Tibial nerve (tissue), 4 donors: ENCODE data around the gene GABBR2.

ENCODE experiments used
- CTCF ChIP-seq, 5 experiments: fragments of 200-600 bp in 3 of 5; fragments of 450-650 bp in 2 of 5; sonication (generic) in 3 of 5; IDR thresholded peaks; one replicate each; pipeline ENCODE4 v1.5.1; 2016 to 2019; ENCODE audit warnings: antibody characterized with exemption in 5 of 5, mild to moderate bottlenecking in 3 of 5, moderate library complexity in 2 of 5
- EP300 ChIP-seq, 2 donors: sonication (generic); formaldehyde crosslinking; IDR thresholded peaks; one replicate each; pipeline ENCODE4 v1.6.1; 2017; ENCODE audit warnings: antibody characterized with exemption in 2 of 2, mild to moderate bottlenecking in 1 of 2
- POLR2A ChIP-seq, 2 donors: fragments of 450-650 bp; IDR thresholded peaks; one replicate each; pipeline ENCODE4 v1.6.1; 2017; ENCODE audit warnings: antibody characterized with exemption in 2 of 2, mild to moderate bottlenecking in 2 of 2, moderate library complexity in 2 of 2

GRCh38 chr9:98625728-98626127 lies 83.0 kb downstream of the GABBR2 start:
- no peak for TF ChIP-seq CTCF (IDR thresholded peaks at IDR 0.05)
- TF ChIP-seq POLR2A (IDR thresholded peaks at IDR 0.05): no peak
- TF ChIP-seq EP300 (IDR thresholded peaks at IDR 0.05): no peak
